COLO668 (cell line): ENCODE data around the gene TRIM8.
"Not testable (repeated sequence)": the region's sequence is repeated elsewhere in the genome, so short reads cannot be mapped to it uniquely, and the experiment has no call there.

Source experiments
- DNase-seq: peaks from one replicate; lab custom pipeline; 2025; ENCODE audit not compliant: unreplicated experiment; lab: John Stamatoyannopoulos, UW

Gene TRIM8

GRCh38 chr10:102648889-102649796 is 4.9 kb downstream of the TRIM8 start:
- no peak for DNase-seq

GRCh38 chr10:102649797-102650654 is 5.7 kb downstream of the TRIM8 start:
- no peak for DNase-seq

- no peak for DNase-seq
Observed at GRCh38 chr10:102650655-102651454, 6.6 kb downstream of the TRIM8 start.

GRCh38 chr10:102651455-102652169 is 7.3 kb downstream of the TRIM8 start:
- no peak for DNase-seq

- no peak for DNase-seq
Observed at GRCh38 chr10:102652170-102652916, 8.1 kb downstream of the TRIM8 start.

GRCh38 chr10:102653060-102653459 is 8.8 kb downstream of the TRIM8 start:
- DNase-seq: no peak

- DNase-seq: no peak
Observed at GRCh38 chr10:102654566-102654965, 10.3 kb downstream of the TRIM8 start.

GRCh38 chr10:102654969-102655368 is 10.7 kb downstream of the TRIM8 start:
- no peak for DNase-seq

- DNase-seq: no peak
Observed at GRCh38 chr10:102656026-102656425, 11.7 kb downstream of the TRIM8 start.

- no peak for DNase-seq
Observed at GRCh38 chr10:102656791-102657371, 12.6 kb downstream of the TRIM8 start.

GRCh38 chr10:102657451-102657850 is 13.2 kb downstream of the TRIM8 start:
- no peak for DNase-seq

GRCh38 chr10:102657984-102658724 is 13.9 kb downstream of the TRIM8 start:
- DNase-seq: peak; percentile 33

- DNase-seq: no peak
Observed at GRCh38 chr10:102658802-102659201, 14.5 kb downstream of the TRIM8 start.

GRCh38 chr10:102660888-102661657 is 16.8 kb downstream of the TRIM8 start:
- DNase-seq: peak; percentile 82

GRCh38 chr10:102661658-102662028 is 17.4 kb downstream of the TRIM8 start:
- no peak for DNase-seq

- no peak for DNase-seq
Observed at GRCh38 chr10:102665904-102666509, 21.7 kb downstream of the TRIM8 start.

GRCh38 chr10:102667411-102667810 is 23.1 kb downstream of the TRIM8 start:
- not testable (repeated sequence) for DNase-seq
